Neural cell (in vitro differentiated cells): Measurements from ENCODE around the gene TSTD1. TPM values are rescaled to one million over a fixed set of nuclear protein-coding genes. Genes with fewer than 3 reads are reported as not detected.

Experiments used
- H2AFZ ChIP-seq: fragments of 200-600, 300-800 bp; sonication (generic), shearing (Covaris generic); 2 replicates; pipeline ENCODE4 v1.6.0; 2014; ENCODE audit warnings: low read depth, mild to moderate bottlenecking, antibody characterized with exemption, low read length, moderate library complexity
- H3F3A ChIP-seq: fragments of 200-600 bp; shearing (Covaris generic); 2 replicates; pipeline ENCODE4 v1.6.1; 2016; ENCODE audit warnings: mild to moderate bottlenecking, moderate library complexity, mixed read lengths, antibody characterized with exemption, low read length; ENCODE audit not compliant: insufficient read depth, poor library complexity, severe bottlenecking
- H3K27ac ChIP-seq: fragments of 200-600, 300-800 bp; sonication (generic), shearing (Covaris generic); 2 replicates; pipeline ENCODE4 v1.5.1; 2014; ENCODE audit warnings: mild to moderate bottlenecking, low read length, moderate library complexity
- H3K27me3 ChIP-seq: fragments of 300-800, 200-600 bp; sonication (generic), shearing (Covaris generic); 2 replicates; pipeline ENCODE4 v1.6.0; 2014; ENCODE audit warnings: mild to moderate bottlenecking, low read depth, low read length, moderate library complexity; ENCODE audit not compliant: insufficient read depth
- H3K36me3 ChIP-seq: fragments of 300-800, 200-600 bp; sonication (generic), shearing (Covaris generic); 2 replicates; pipeline ENCODE4 v1.5.1; 2014; ENCODE audit warnings: mild to moderate bottlenecking, antibody characterized with exemption, low read length, moderate library complexity; ENCODE audit not compliant: insufficient read depth
- H3K4me2 ChIP-seq: fragments of 300-800, 200-600 bp; sonication (generic), shearing (Covaris generic); 2 replicates; pipeline ENCODE4 v1.6.0; 2014; ENCODE audit warnings: mild to moderate bottlenecking, low read length
- H3K4me3 ChIP-seq: fragments of 300-800, 200-600 bp; sonication (generic), shearing (Covaris generic); 2 replicates; pipeline ENCODE4 v1.5.1; 2014; ENCODE audit warnings: mild to moderate bottlenecking, low read length, moderate library complexity
- H3K79me2 ChIP-seq: fragments of 200-600 bp; shearing (Covaris generic); replicated peaks from 2 replicates; pipeline ENCODE4 v1.6.0; 2014; ENCODE audit warnings: mild to moderate bottlenecking, low read length, moderate library complexity; ENCODE audit not compliant: insufficient read depth
- H3K9ac ChIP-seq: fragments of 300-800, 200-600 bp; sonication (generic), shearing (Covaris generic); 2 replicates; pipeline ENCODE4 v1.6.1; 2016; ENCODE audit warnings: mild to moderate bottlenecking, low read length, mixed read lengths
- H3K9me2 ChIP-seq: fragments of 200-600 bp; shearing (Covaris generic); 2 replicates; pipeline ENCODE4 v1.6.1; 2016; ENCODE audit warnings: mild to moderate bottlenecking, low read length, mixed read lengths; ENCODE audit not compliant: insufficient read depth
- H3K9me3 ChIP-seq: fragments of 200-600, 300-800 bp; sonication (generic), shearing (Covaris generic); 2 replicates; pipeline ENCODE4 v1.6.1; 2016; ENCODE audit warnings: mild to moderate bottlenecking, mixed run types, low read length, moderate library complexity, mixed read lengths
- H4K20me1 ChIP-seq: fragments of 200-600 bp; shearing (Covaris generic); 2 replicates; pipeline ENCODE4 v1.6.1; 2016; ENCODE audit warnings: mild to moderate bottlenecking, mixed run types; ENCODE audit not compliant: insufficient read depth
- EP300 ChIP-seq: fragments of 450-650 bp; conservative IDR thresholded peaks from 2 replicates; pipeline ENCODE4 v1.6.1; 2014; ENCODE audit warnings: antibody characterized with exemption, mild to moderate bottlenecking, moderate library complexity; ENCODE audit not compliant: poor library complexity, severe bottlenecking
- EZH2 ChIP-seq: fragments of 200-600, 300-800 bp; shearing (Covaris generic), sonication (generic); IDR thresholded peaks from 2 replicates; pipeline ENCODE4 v1.6.1; 2014; ENCODE audit warnings: antibody characterized with exemption, low read length, borderline replicate concordance, mild to moderate bottlenecking; ENCODE audit not compliant: insufficient read depth, poor library complexity, severe bottlenecking
- MXI1 ChIP-seq: fragments of 450-650 bp; conservative IDR thresholded peaks from 2 replicates; pipeline ENCODE4 v1.6.1; 2014; ENCODE audit warnings: antibody characterized with exemption, mild to moderate bottlenecking; ENCODE audit not compliant: poor library complexity, severe bottlenecking
- POLR2AphosphoS5 ChIP-seq: IDR thresholded peaks from 2 replicates; pipeline ENCODE4 v1.6.1; 2012
- RAD21 ChIP-seq: fragments of 450-650 bp; conservative IDR thresholded peaks from 2 replicates; pipeline ENCODE4 v1.6.1; 2014; ENCODE audit warnings: antibody characterized with exemption, mild to moderate bottlenecking, moderate library complexity
- SMC3 ChIP-seq: fragments of 450-650 bp; conservative IDR thresholded peaks from 2 replicates; pipeline ENCODE4 v1.6.1; 2014; ENCODE audit warnings: antibody characterized with exemption, mild to moderate bottlenecking, moderate library complexity; ENCODE audit not compliant: poor library complexity
- TAF1 ChIP-seq: IDR thresholded peaks from 2 replicates; pipeline ENCODE4 v1.6.1; 2012; ENCODE audit warnings: low read depth
- polyA plus RNA-seq: library from polyadenylated mRNA; depleted of rRNA; stranded (reverse); fragments of >200 nt; gene quantifications from 2 replicates; pipeline ENCODE4 v1.2.3, GENCODE V29; 2014
- TF ChIP-seq, protein P1 (sequence below): IDR thresholded peaks from 2 replicates; pipeline ENCODE4 v1.6.1; 2012; ENCODE audit warnings: borderline replicate concordance
- TF ChIP-seq, protein P2 (sequence below): fragments of 450-650 bp; IDR thresholded peaks from 2 replicates; pipeline ENCODE4 v1.5.1; 2014; ENCODE audit warnings: antibody characterized with exemption, mild to moderate bottlenecking, moderate library complexity; ENCODE audit not compliant: poor library complexity, severe bottlenecking

The TSTD1 gene
- polyA plus RNA-seq, 1 donor from 2014 or later, result 63.5 TPM

- H3K27ac ChIP-seq, result peak overlapping the region; percentile 95
- H3K79me2 ChIP-seq, result peaks cover 22% of the 10 kb centered on the region
- no peaks in the 10 kb centered on the region for H4K20me1 ChIP-seq
- TF ChIP-seq RAD21, result no peak
- peak; percentile 60 for TF ChIP-seq POLR2AphosphoS5
- TF ChIP-seq MXI1, result no peak
- TF ChIP-seq, protein P1, sequence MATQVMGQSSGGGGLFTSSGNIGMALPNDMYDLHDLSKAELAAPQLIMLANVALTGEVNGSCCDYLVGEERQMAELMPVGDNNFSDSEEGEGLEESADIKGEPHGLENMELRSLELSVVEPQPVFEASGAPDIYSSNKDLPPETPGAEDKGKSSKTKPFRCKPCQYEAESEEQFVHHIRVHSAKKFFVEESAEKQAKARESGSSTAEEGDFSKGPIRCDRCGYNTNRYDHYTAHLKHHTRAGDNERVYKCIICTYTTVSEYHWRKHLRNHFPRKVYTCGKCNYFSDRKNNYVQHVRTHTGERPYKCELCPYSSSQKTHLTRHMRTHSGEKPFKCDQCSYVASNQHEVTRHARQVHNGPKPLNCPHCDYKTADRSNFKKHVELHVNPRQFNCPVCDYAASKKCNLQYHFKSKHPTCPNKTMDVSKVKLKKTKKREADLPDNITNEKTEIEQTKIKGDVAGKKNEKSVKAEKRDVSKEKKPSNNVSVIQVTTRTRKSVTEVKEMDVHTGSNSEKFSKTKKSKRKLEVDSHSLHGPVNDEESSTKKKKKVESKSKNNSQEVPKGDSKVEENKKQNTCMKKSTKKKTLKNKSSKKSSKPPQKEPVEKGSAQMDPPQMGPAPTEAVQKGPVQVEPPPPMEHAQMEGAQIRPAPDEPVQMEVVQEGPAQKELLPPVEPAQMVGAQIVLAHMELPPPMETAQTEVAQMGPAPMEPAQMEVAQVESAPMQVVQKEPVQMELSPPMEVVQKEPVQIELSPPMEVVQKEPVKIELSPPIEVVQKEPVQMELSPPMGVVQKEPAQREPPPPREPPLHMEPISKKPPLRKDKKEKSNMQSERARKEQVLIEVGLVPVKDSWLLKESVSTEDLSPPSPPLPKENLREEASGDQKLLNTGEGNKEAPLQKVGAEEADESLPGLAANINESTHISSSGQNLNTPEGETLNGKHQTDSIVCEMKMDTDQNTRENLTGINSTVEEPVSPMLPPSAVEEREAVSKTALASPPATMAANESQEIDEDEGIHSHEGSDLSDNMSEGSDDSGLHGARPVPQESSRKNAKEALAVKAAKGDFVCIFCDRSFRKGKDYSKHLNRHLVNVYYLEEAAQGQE, result peak; percentile 39
- TF ChIP-seq SMC3, result no peak
- peak; percentile 60 for TF ChIP-seq TAF1
- TF ChIP-seq, protein P2, sequence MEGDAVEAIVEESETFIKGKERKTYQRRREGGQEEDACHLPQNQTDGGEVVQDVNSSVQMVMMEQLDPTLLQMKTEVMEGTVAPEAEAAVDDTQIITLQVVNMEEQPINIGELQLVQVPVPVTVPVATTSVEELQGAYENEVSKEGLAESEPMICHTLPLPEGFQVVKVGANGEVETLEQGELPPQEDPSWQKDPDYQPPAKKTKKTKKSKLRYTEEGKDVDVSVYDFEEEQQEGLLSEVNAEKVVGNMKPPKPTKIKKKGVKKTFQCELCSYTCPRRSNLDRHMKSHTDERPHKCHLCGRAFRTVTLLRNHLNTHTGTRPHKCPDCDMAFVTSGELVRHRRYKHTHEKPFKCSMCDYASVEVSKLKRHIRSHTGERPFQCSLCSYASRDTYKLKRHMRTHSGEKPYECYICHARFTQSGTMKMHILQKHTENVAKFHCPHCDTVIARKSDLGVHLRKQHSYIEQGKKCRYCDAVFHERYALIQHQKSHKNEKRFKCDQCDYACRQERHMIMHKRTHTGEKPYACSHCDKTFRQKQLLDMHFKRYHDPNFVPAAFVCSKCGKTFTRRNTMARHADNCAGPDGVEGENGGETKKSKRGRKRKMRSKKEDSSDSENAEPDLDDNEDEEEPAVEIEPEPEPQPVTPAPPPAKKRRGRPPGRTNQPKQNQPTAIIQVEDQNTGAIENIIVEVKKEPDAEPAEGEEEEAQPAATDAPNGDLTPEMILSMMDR, result no peak
- TF ChIP-seq EP300, result no peak
- TF ChIP-seq EZH2, result no peak
- H3F3A ChIP-seq, result peaks cover 3% of the 10 kb centered on the region
- H3K4me2 ChIP-seq, result peak overlapping the region; percentile 97
- peaks cover 12% of the 10 kb centered on the region for H3K9me3 ChIP-seq
- peak overlapping the region; percentile 76 for H2AFZ ChIP-seq
- no peaks in the 10 kb centered on the region for H3K9me2 ChIP-seq
- H3K27me3 ChIP-seq, result no peaks in the 10 kb centered on the region
- H3K9ac ChIP-seq, result peak overlapping the region; percentile 98
- H3K36me3 ChIP-seq, result peaks cover 10% of the 10 kb centered on the region
- H3K4me3 ChIP-seq, result peak overlapping the region; percentile 91
Observed at GRCh38 chr1:161044908-161045735, 6.4 kb upstream of the TSTD1 start.

- peak overlapping the region; percentile 98 for H3K9ac ChIP-seq
Observed at GRCh38 chr1:161044535-161044907, 5.8 kb upstream of the TSTD1 start.

More at GRCh38 chr1:161044535-161044907, 5.8 kb upstream of the TSTD1 start:
- peak overlapping the region; percentile 91 for H3K4me3 ChIP-seq
- H3F3A ChIP-seq, result peaks cover 3% of the 10 kb centered on the region
- H3K36me3 ChIP-seq, result peaks cover 16% of the 10 kb centered on the region
- no peak for TF ChIP-seq EP300
- TF ChIP-seq EZH2, result no peak
- no peak for TF ChIP-seq TAF1
- no peak for TF ChIP-seq SMC3
- TF ChIP-seq, protein P2, result no peak
- TF ChIP-seq, protein P1, result no peak
- TF ChIP-seq POLR2AphosphoS5, result no peak
- TF ChIP-seq RAD21, result no peak
- TF ChIP-seq MXI1, result no peak
- peak overlapping the region; percentile 95 for H3K27ac ChIP-seq
- peaks cover 22% of the 10 kb centered on the region for H3K79me2 ChIP-seq
- H3K9me2 ChIP-seq, result no peaks in the 10 kb centered on the region
- peaks cover 12% of the 10 kb centered on the region for H3K9me3 ChIP-seq
- H4K20me1 ChIP-seq, result no peaks in the 10 kb centered on the region
- H3K27me3 ChIP-seq, result no peaks in the 10 kb centered on the region
- H2AFZ ChIP-seq, result peak overlapping the region; percentile 76
- H3K4me2 ChIP-seq, result peak overlapping the region; percentile 97
